Spleen (tissue), 11 donors: ENCODE measurements around the gene GAD1. TPM values are rescaled to one million over a fixed set of nuclear protein-coding genes. Genes with fewer than 3 reads are reported as not detected.

ENCODE experiments used
- DNase-seq: peaks from one replicate; pipeline ENCODE4 v3.0.0-alpha.2; 2020
- H3K27ac ChIP-seq, 8 donors: fragments of 200-600 bp; sonication (generic) in 7 of 8; 1 replicate in 4 of 8; 2 replicates in 4 of 8; pipeline versions ENCODE4 v1.5.0 to v1.8.0; 2016 to 2021; ENCODE audit warnings: inconsistent platforms in 4 of 8, mild to moderate bottlenecking in 4 of 8, moderate library complexity in 1 of 8
- H3K27me3 ChIP-seq, 7 donors: fragments of 200-600 bp; sonication (generic) in 6 of 7; replicated peaks in 1 of 7; 1 replicate in 4 of 7; 2 replicates in 3 of 7; pipeline versions ENCODE4 v1.5.0 to v1.8.0; 2016 to 2021; ENCODE audit warnings: inconsistent platforms in 3 of 7, mild to moderate bottlenecking in 1 of 7
- H3K36me3 ChIP-seq, 6 donors: fragments of 200-600 bp; sonication (generic) in 5 of 6; 1 replicate in 4 of 6; 2 replicates in 2 of 6; pipeline versions ENCODE4 v1.5.0 to v1.8.0; 2016 to 2021; ENCODE audit warnings: inconsistent platforms in 2 of 6
- H3K4me1 ChIP-seq, 6 donors: fragments of 200-600 bp; sonication (generic) in 5 of 6; 1 replicate in 3 of 6; 2 replicates in 3 of 6; pipeline versions ENCODE4 v1.5.0 to v1.8.0; 2016 to 2021; ENCODE audit warnings: inconsistent platforms in 3 of 6
- H3K4me3 ChIP-seq, 8 donors: fragments of 200-600 bp; sonication (generic) in 7 of 8; 1 replicate in 4 of 8; 2 replicates in 4 of 8; pipeline versions ENCODE4 v1.5.0 to v1.8.0; 2016 to 2021; ENCODE audit warnings: inconsistent platforms in 4 of 8, mild to moderate bottlenecking in 4 of 8, moderate library complexity in 2 of 8
- H3K9me3 ChIP-seq, 8 donors: fragments of 200-600 bp; sonication (generic) in 7 of 8; 1 replicate in 4 of 8; 2 replicates in 4 of 8; pipeline versions ENCODE4 v1.5.0 to v1.8.0; 2016 to 2021; ENCODE audit warnings: inconsistent platforms in 4 of 8
- POLR2A ChIP-seq, 3 donors: fragments of 450-650 bp; IDR thresholded peaks; one replicate each; pipeline ENCODE4 v1.5.1; 2017; ENCODE audit warnings: antibody characterized with exemption in 3 of 3, mild to moderate bottlenecking in 1 of 3
- POLR2AphosphoS5 ChIP-seq, 3 donors: sonication (generic); formaldehyde crosslinking; IDR thresholded peaks; one replicate each; pipeline ENCODE4 v1.5.1; 2017; ENCODE audit warnings: antibody characterized with exemption in 3 of 3
- WGBS, 5 donors: extraction: QIAGEN DNeasy Blood & Tissue Kit in 3 of 5; methylation state at CpG; one replicate each; pipeline versions ENCODE4 v1.1.5 to v1.1.7; 2013 to 2018; 5-methylcytosine and 5-hydroxymethylcytosine counted together
- intact Hi-C: fragments of 100-400 bp; cut with DNase I; formaldehyde crosslinking; loops from one replicate; pipeline ENCODE4 v1.15.0; 2023; ENCODE audit warnings: low total_unique reads
- polyA plus RNA-seq, 3 donors: library from polyadenylated mRNA; stranded (reverse); fragments of 200-250 nt; gene quantifications; one replicate each; pipeline ENCODE4 v1.2.1, GENCODE V29; 2013
- total RNA-seq, 7 donors: library from RNA; depleted of rRNA in 3 of 7; stranded (reverse); fragments of >200 nt in 3 of 7; fragmentation: NEBNext Ultra II Directional in 4 of 7; extraction: Animal tissue kit (Norgen Biotek cat#: 25700) in 4 of 7; gene quantifications; one replicate each; pipeline versions ENCODE4 v1.1.0 to v1.2.1, GENCODE V29; 2016 to 2021
- TF ChIP-seq, protein P1 (sequence below), 11 experiments: fragments of 200-600 bp in 7 of 11; fragments of 450-650 bp in 4 of 11; sonication (generic) in 4 of 11; IDR thresholded peaks in 8 of 11; conservative IDR thresholded peaks in 3 of 11; 1 replicate in 7 of 11; 2 replicates in 4 of 11; pipeline versions ENCODE4 v1.4.0 to v1.8.0; 2016 to 2021; ENCODE audit warnings: antibody characterized with exemption in 11 of 11, inconsistent platforms in 4 of 11, mild to moderate bottlenecking in 1 of 11
- donor health status: healthy with polysubstance abuse.
- donor health status: DM: no; HTN: no; CAD: no; lungs with moderate emphysema.
- donor health status: DM: no; HTN: no; CAD: no.
- donor health status: Bipolar disorder and iron deficiency.
- donor health status: healthy.
- donor health status: DM: no; HTN: no; CAD: no.
- donor health status: DM: yes; HTN: yes; CAD: no.

The GAD1 gene
- total and polyA plus RNA-seq, 10 donors = 0.08 to 1.4 (median 0.16) TPM; not detected in 3

DNA sequence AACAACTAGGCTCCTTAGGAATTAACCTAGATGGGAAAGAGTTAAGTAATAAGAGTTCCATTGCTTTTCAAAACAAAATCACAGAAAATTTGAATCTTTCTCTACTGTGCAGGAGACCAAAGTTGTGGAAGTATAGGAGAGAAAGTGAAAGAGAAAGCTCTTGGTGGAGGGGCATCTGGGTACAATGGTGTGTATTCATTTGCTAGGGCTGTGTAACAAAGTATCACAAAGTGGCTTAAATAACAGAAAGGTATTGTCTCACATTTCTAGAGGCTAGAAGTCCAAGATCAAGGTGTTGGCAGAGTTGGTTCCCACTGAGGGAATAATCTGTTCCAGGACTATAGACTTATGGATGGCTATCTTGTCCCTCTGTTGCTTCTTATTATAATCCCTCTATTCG, 61.8 kb downstream of the GAD1 start:
- H3K9me3 ChIP-seq = no peaks in the 10 kb centered on the region
- no peak for DNase-seq
- TF ChIP-seq, protein P1, sequence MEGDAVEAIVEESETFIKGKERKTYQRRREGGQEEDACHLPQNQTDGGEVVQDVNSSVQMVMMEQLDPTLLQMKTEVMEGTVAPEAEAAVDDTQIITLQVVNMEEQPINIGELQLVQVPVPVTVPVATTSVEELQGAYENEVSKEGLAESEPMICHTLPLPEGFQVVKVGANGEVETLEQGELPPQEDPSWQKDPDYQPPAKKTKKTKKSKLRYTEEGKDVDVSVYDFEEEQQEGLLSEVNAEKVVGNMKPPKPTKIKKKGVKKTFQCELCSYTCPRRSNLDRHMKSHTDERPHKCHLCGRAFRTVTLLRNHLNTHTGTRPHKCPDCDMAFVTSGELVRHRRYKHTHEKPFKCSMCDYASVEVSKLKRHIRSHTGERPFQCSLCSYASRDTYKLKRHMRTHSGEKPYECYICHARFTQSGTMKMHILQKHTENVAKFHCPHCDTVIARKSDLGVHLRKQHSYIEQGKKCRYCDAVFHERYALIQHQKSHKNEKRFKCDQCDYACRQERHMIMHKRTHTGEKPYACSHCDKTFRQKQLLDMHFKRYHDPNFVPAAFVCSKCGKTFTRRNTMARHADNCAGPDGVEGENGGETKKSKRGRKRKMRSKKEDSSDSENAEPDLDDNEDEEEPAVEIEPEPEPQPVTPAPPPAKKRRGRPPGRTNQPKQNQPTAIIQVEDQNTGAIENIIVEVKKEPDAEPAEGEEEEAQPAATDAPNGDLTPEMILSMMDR (IDR thresholded peaks at IDR 0.05 in 8 of 11, conservative IDR thresholded peaks at IDR 0.05 in 3 of 11) = no peak
- TF ChIP-seq POLR2AphosphoS5 (IDR thresholded peaks at IDR 0.05) = no peak
- TF ChIP-seq POLR2A (IDR thresholded peaks at IDR 0.05) = no peak
- no peaks in the 10 kb centered on the region for H3K36me3 ChIP-seq
- H3K4me1 ChIP-seq = peaks cover 0 to 9% (median under 1%) of the 10 kb centered on the region in 6 donors
- no peak overlapping the region for H3K27ac ChIP-seq
- 68 to 95% (median 76%) methylated on average over 1 of the region's 1 CpG for WGBS, 5 donors
- intact Hi-C loops = no loop called here
- no peaks in the 10 kb centered on the region for H3K27me3 ChIP-seq
- peak overlapping the region in 1 of 8 donors; percentile 6 for H3K4me3 ChIP-seq

DNA sequence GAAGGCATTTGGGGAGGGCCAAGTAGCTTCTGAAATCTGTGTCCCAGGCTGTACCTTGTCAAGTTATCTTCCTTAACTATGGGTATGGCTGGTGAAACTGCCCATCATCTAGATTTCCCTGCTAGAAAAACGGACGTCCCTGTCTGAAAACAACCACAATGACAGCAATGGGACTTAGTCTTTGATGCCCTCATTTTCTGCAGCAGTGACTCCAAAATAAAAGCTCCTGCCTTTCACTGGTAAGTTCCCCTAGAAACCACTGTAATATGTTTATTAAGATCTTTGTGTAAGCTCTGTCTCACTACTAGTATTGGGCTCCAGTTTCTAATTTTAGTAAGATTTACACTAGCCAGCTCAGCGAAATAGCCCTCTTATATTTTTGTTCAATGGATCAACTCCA, 65.2 kb downstream of the GAD1 start:
- H3K27me3 ChIP-seq = peaks cover 0 to 13% (median 0%) of the 10 kb centered on the region in 7 donors
- intact Hi-C loops = no loop called here
- H3K36me3 ChIP-seq = no peaks in the 10 kb centered on the region
- H3K4me1 ChIP-seq = peaks cover 0 to 7% (median 0%) of the 10 kb centered on the region in 6 donors
- TF ChIP-seq, protein P1 (IDR thresholded peaks at IDR 0.05 in 8 of 11, conservative IDR thresholded peaks at IDR 0.05 in 3 of 11) = no peak
- no peak overlapping the region for H3K4me3 ChIP-seq
- no peak overlapping the region for H3K27ac ChIP-seq
- no peak for DNase-seq
- WGBS, 5 donors = 63 to 78% (median 70%) methylated on average over 3 of the region's 3 CpGs
- no peaks in the 10 kb centered on the region for H3K9me3 ChIP-seq

DNA sequence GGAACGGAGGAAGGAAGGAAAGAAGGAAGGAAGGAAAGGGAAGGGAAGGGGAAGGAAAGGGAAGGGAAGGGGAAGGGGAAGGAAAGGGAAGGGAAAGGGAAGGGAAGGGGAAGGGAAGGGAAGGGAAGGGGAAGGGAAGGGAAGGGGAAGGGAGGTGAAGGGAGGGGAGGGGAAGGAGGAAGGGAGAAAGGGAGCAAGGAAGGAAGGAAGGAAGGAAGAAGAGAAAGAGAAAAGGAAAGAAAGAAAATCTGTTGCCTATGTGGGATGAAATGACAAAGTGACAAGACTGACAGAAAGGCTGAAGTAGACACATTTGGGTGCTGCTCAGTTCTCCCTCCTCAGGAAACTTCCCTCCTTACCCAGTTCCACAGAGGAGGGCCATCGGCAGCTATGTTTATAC, 66.1 kb downstream of the GAD1 start:
- Histone ChIP-seq H3K4me3 (no peak overlapping the region), H3K27me3 (peaks cover 0 to 13% (median 0%) of the 10 kb centered on the region in 7 donors), H3K4me1 (peaks cover 0 to 7% (median 0%) of the 10 kb centered on the region in 6 donors), H3K9me3 (no peaks in the 10 kb centered on the region), H3K36me3 (no peaks in the 10 kb centered on the region), H3K27ac (no peak overlapping the region)
- TF ChIP-seq, protein P1 (IDR thresholded peaks at IDR 0.05 in 8 of 11, conservative IDR thresholded peaks at IDR 0.05 in 3 of 11) = no peak
- TF ChIP-seq POLR2A (IDR thresholded peaks at IDR 0.05) (no peak), POLR2AphosphoS5 (IDR thresholded peaks at IDR 0.05) (no peak)
- DNase-seq = no peak
- 81 to 93% (median 82%) methylated on average over 2 of the region's 2 CpGs for WGBS, 5 donors
- intact Hi-C loops = no loop called here

DNA sequence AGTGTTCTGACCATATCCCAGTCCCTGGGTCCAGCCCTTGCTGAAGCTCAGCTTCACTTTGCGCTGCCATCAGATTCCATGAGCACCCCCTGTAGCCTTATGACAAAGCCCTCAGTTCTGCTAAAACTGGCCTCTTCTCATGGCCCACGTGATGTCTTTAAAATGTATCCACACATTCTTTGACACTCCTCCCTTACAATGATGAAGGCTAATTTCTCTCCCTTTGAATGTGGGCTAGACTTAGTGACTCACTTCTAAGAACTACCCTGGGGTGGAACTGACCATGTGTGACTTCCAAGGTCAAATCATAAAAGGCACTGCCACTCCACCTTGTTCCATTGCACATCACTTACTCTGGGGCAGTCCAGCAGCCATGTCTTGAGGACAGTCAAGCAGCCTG, 67.0 kb downstream of the GAD1 start:
- Histone ChIP-seq H3K4me3 (no peak overlapping the region), H3K27me3 (peaks cover 0 to 13% (median 0%) of the 10 kb centered on the region in 7 donors), H3K36me3 (no peaks in the 10 kb centered on the region), H3K4me1 (peaks cover 0 to 1% (median 0%) of the 10 kb centered on the region in 6 donors), H3K9me3 (no peaks in the 10 kb centered on the region), H3K27ac (no peak overlapping the region)
- TF ChIP-seq POLR2AphosphoS5 (IDR thresholded peaks at IDR 0.05) = no peak
- TF ChIP-seq, protein P1 (IDR thresholded peaks at IDR 0.05 in 8 of 11, conservative IDR thresholded peaks at IDR 0.05 in 3 of 11) = no peak
- TF ChIP-seq POLR2A (IDR thresholded peaks at IDR 0.05) = no peak
- no peak for DNase-seq
- WGBS, 5 donors = 81 to 93% (median 86%) methylated on average over 2 of the region's 2 CpGs
- intact Hi-C loops = no loop called here
